GM12801 (cell line): Measurements from ENCODE around the gene NUCB1.

Source experiments
- TF ChIP-seq, protein P1 (sequence below): IDR thresholded peaks from one replicate; pipeline ENCODE4 v1.5.1; 2011; ENCODE audit warnings: control low read depth; ENCODE audit not compliant: insufficient read length; ENCODE audit errors: extremely low read depth

NUCB1 gene

DNA sequence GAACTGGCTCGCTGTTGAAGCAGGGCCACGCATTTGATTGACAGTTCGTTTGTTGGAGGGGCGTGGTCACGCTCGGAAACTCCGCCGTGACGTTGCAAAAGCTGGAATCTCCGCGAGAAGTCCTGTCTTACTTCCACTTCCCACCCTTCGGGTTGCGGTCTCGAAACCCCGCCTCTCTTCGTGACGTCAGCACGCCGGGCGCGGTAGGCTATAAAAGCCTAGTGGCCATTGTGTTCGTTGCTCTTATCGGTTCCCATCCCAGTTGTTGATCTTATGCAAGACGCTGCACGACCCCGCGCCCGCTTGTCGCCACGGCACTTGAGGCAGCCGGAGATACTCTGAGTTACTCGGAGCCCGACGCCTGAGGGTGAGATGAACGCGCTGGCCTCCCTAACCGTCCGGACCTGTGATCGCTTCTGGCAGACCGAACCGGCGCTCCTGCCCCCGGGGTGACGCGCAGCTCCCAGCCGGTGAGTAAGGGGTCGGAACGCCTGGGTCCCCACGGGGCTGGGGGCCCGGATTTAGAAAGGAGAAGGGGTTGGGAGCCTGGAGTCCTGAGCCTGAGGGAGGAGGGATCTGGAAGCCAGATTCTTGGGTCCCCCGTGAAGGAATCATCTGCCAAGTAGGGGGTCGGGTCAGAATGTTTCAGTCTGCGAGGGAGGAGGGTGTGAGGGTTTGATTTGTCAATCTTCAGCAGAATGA, 27.8 kb upstream of the NUCB1 start, which contains the start of gene PPP1R15A:
PPP1R15A (plus strand) TSS at position 240 of the 702 bp plus-strand sequence. CDS start 813 bp downstream, outside the sequence.
- TF ChIP-seq, protein P1, sequence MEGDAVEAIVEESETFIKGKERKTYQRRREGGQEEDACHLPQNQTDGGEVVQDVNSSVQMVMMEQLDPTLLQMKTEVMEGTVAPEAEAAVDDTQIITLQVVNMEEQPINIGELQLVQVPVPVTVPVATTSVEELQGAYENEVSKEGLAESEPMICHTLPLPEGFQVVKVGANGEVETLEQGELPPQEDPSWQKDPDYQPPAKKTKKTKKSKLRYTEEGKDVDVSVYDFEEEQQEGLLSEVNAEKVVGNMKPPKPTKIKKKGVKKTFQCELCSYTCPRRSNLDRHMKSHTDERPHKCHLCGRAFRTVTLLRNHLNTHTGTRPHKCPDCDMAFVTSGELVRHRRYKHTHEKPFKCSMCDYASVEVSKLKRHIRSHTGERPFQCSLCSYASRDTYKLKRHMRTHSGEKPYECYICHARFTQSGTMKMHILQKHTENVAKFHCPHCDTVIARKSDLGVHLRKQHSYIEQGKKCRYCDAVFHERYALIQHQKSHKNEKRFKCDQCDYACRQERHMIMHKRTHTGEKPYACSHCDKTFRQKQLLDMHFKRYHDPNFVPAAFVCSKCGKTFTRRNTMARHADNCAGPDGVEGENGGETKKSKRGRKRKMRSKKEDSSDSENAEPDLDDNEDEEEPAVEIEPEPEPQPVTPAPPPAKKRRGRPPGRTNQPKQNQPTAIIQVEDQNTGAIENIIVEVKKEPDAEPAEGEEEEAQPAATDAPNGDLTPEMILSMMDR = no peak

DNA sequence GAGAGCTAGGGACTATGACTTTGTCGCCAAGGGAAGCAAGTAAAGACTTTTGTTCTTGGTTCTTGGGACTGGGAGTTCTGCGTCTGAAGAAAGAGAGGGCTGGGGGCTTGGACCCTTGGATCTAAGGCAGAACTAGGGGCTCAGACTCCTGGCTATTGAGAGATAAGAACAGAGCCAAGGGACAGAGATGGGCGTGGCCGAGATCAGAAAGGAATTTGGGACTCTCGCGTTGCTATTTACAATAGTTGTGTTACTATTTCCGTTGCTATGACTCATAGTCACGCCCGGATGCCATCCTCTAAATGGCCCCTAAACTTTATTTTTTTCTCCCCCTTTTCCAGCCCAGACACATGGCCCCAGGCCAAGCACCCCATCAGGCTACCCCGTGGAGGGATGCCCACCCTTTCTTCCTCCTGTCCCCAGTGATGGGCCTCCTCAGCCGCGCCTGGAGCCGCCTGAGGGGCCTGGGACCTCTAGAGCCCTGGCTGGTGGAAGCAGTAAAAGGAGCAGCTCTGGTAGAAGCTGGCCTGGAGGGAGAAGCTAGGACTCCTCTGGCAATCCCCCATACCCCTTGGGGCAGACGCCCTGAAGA, 27.1 kb upstream of the NUCB1 start:
- TF ChIP-seq, protein P1 = no peak

DNA sequence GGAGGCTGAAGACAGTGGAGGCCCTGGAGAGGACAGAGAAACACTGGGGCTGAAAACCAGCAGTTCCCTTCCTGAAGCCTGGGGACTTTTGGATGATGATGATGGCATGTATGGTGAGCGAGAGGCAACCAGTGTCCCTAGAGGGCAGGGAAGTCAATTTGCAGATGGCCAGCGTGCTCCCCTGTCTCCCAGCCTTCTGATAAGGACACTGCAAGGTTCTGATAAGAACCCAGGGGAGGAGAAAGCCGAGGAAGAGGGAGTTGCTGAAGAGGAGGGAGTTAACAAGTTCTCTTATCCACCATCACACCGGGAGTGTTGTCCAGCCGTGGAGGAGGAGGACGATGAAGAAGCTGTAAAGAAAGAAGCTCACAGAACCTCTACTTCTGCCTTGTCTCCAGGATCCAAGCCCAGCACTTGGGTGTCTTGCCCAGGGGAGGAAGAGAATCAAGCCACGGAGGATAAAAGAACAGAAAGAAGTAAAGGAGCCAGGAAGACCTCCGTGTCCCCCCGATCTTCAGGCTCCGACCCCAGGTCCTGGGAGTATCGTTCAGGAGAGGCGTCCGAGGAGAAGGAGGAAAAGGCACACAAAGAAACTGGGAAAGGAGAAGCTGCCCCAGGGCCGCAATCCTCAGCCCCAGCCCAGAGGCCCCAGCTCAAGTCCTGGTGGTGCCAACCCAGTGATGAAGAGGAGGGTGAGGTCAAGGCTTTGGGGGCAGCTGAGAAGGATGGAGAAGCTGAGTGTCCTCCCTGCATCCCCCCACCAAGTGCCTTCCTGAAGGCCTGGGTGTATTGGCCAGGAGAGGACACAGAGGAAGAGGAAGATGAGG, 26.4 kb upstream of the NUCB1 start:
- TF ChIP-seq, protein P1 = no peak

DNA sequence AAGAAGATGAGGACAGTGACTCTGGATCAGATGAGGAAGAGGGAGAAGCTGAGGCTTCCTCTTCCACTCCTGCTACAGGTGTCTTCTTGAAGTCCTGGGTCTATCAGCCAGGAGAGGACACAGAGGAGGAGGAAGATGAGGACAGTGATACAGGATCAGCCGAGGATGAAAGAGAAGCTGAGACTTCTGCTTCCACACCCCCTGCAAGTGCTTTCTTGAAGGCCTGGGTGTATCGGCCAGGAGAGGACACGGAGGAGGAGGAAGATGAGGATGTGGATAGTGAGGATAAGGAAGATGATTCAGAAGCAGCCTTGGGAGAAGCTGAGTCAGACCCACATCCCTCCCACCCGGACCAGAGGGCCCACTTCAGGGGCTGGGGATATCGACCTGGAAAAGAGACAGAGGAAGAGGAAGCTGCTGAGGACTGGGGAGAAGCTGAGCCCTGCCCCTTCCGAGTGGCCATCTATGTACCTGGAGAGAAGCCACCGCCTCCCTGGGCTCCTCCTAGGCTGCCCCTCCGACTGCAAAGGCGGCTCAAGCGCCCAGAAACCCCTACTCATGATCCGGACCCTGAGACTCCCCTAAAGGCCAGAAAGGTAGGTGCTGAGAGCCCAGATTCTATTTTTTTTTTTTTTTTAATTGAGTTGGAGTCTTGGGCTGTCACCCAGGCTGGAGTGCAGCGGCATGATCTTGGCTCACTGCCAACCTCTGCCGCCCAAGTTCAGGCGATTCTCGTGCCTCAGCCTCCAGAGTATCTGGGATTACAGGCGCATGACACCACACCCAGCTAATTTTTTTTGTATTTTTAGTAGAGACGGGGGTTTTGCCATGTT, 25.6 kb upstream of the NUCB1 start:
- TF ChIP-seq, protein P1 = no peak

DNA sequence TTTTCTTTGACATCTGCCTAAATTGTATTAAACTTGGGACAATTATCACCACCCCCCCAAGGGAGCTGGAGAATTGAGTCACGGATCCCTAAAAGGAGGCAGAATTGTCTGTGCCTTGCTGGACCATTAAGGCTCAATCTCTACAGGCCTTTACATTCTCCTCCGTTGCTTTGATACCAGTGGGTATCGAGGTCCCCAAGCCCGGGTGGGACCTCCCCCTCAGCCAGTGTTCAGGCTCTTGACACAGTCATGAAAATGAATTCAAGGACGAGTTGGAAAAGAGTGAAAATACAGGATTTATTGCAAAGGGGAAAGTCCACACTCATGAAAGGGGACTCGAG, 22.3 kb upstream of the NUCB1 start:
- TF ChIP-seq, protein P1 = no peak

DNA sequence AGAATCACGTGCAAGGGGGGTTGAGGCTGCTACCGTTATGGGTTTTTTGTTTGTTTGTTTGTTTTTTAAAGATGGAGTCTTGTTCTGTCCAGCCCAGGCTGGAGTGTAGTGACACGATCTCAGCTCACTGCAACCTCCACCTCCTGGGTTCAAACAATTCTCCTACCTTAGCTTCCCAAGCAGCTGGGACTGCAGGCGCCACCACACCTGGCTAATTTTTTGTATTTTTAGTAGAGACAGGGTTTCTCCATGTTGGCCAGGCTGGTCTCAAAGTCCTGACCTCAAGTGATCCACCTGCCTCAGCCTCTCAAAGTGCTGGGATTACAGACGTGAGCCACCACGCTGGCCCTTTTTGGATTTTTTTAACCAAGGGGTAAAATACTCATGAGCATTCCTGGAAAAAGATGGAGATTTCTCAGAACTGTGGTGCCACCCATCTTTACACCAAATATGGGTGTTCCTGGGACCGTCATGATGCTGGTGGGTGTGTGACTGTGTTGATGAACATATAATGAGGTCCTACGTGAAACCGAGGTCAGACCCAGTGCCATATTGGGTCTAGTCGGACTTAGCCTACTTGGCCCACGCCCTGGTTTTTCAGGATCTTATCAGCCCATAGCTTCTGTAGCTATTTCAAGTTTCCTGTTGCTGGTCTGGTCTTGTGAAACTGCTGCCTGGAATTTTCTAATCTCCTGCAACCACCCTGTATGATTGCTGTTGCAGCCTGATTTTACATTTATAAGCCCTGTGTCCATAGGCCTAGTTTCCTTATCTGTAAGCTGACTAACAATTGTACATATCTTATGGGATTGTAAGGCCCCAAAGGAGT, 21.7 kb upstream of the NUCB1 start:
- TF ChIP-seq, protein P1 = no peak
